ENCODE data around the gene ARHGEF10L. TPM values are rescaled to one million over a fixed set of nuclear protein-coding genes. Genes with fewer than 3 reads are reported as not detected.

Gene ARHGEF10L
- total RNA-seq, 1 experiment from 2014 or later = 21.6 TPM

DNA sequence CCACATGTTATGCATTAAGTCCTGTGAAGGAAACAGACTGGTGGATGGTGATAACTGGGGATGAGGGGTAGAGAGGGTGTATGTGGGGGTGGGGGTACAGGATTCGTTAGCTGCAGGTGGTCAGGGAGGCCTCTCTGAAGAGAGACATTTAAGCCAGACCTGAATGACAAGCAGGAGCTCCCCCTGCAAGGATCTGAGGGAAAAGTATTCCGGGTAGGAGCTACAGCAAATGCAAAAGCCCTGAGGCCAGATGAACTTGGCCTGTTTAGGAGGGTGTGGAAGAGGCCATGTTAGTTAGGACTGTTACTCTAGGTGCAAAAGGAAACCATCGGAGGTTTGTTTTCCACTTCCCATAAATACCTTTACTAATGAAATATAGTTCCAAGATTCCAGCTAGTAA is 9.9 kb downstream of the ARHGEF10L start:
- no peaks in the 10 kb centered on the region for H4K20me1 ChIP-seq (ENCODE audit: insufficient read depth)
- H3K4me3 ChIP-seq = no peak overlapping the region
- POLR2A ChIA-PET (ENCODE audit: unreplicated experiment) = no interaction called here
- H3K36me3 ChIP-seq (ENCODE audit: low read depth) = no peaks in the 10 kb centered on the region
- H3K4me2 ChIP-seq = no peak overlapping the region
- no peak overlapping the region for H2AFZ ChIP-seq
- no TSS peak for BruUV-seq (replicated peaks)
- DNase-seq = no peak
- H3K79me2 ChIP-seq (ENCODE audit: low read depth) = peaks cover 53% of the 10 kb centered on the region
- no peak for TF ChIP-seq EZH2 (IDR thresholded peaks at IDR 0.05; ENCODE audit: low read depth)
- TF ChIP-seq, protein P1, sequence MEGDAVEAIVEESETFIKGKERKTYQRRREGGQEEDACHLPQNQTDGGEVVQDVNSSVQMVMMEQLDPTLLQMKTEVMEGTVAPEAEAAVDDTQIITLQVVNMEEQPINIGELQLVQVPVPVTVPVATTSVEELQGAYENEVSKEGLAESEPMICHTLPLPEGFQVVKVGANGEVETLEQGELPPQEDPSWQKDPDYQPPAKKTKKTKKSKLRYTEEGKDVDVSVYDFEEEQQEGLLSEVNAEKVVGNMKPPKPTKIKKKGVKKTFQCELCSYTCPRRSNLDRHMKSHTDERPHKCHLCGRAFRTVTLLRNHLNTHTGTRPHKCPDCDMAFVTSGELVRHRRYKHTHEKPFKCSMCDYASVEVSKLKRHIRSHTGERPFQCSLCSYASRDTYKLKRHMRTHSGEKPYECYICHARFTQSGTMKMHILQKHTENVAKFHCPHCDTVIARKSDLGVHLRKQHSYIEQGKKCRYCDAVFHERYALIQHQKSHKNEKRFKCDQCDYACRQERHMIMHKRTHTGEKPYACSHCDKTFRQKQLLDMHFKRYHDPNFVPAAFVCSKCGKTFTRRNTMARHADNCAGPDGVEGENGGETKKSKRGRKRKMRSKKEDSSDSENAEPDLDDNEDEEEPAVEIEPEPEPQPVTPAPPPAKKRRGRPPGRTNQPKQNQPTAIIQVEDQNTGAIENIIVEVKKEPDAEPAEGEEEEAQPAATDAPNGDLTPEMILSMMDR (conservative IDR thresholded peaks at IDR 0.05) = no peak
- peaks cover 70% of the 10 kb centered on the region for H3K4me1 ChIP-seq (replicated peaks; ENCODE audit: insufficient read depth)
- intact Hi-C loops (cut with micrococcal nuclease; ENCODE audit: unreplicated experiment) = no loop called here
- H3K27ac ChIP-seq = peak overlapping the region; percentile 95; the same call in 1 of the 2 replicates
- peaks cover 52% of the 10 kb centered on the region for H3F3A ChIP-seq (ENCODE audit: insufficient read depth, low read depth)
- H3K9me3 ChIP-seq (ENCODE audit: insufficient read depth, low read depth) = no peaks in the 10 kb centered on the region
- H3K9me2 ChIP-seq (ENCODE audit: insufficient read depth) = no peaks in the 10 kb centered on the region
- CTCF ChIA-PET = no interaction called here
- no peaks in the 10 kb centered on the region for H3K27me3 ChIP-seq (ENCODE audit: insufficient read depth, low read depth)

DNA sequence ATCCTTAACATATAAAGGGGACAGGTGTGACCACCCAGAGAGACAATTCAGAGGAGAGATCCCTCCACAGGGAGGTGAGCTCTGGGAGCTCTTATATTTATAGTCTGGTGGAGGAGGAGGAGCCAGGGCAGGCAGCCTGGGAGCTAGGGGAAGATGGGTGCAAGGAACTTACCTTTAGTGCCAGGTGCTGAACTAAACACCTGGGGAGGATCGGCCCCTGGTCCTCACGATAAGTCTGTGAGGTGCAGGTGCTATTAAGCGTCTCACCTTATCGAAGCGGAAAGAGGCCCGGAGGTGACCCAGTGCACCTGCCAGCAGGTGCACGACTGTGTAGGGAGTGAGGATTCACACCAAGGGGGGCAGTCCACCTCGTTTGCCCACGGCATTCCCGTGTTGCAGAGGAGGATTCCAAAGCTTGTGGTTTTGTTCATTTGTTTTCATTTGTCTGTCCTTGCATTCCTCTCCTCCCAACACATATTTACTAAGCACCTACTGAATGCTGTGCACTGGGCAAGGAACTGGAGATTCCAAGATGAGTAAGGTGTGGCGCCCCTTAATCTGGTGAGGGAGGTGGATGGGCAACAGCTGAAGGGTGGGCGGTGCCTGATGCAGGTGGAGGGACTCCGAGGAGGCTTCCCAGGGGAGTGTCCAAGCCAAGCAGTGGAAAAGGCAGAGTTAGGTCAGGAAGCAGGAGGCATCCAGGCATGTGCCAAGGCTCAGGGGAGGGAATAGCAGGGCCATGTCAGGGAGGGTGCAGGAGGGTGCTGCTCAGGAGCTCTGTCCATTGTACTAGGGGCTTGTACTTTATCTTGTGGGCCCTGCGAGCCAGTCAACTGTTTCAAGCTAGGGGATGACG is 11.5 kb downstream of the ARHGEF10L start:
- no peak overlapping the region for H2AFZ ChIP-seq
- CTCF ChIA-PET = no interaction called here

DNA sequence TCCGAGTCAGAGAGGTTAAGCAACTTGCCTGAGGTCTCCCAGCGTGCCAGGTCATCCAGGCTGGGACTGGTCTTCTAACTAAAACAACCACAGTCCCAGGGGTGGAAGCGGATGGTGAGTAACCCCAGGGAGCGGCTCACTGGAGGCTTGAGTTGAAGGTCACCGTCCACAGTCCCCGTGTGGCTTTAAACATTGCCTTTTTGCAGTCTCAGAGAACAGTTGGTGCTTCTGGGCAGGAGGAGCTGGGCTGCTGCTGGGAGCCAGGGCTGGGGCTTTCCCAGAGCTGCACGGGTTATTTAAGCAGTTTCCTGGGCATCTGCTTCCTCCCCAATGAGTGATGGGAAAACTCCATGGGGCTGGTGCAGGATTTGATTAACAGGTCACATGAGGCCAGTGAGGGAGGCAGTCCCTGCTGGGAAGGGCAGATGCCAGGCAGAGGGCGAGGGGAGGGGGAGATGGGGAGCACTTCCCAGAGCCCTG is 12.3 kb downstream of the ARHGEF10L start:
- Histone ChIP-seq H3F3A (ENCODE audit: insufficient read depth, low read depth) (peaks cover 49% of the 10 kb centered on the region), H3K27ac (peak overlapping the region; percentile 95), H3K36me3 (ENCODE audit: low read depth) (no peaks in the 10 kb centered on the region), H3K9me2 (ENCODE audit: insufficient read depth) (no peaks in the 10 kb centered on the region), H3K4me3 (no peak overlapping the region; the same call in 1 of the 2 replicates), H3K4me1 (replicated peaks; ENCODE audit: insufficient read depth) (peaks cover 56% of the 10 kb centered on the region), H3K79me2 (ENCODE audit: low read depth) (peaks cover 58% of the 10 kb centered on the region), H4K20me1 (ENCODE audit: insufficient read depth) (no peaks in the 10 kb centered on the region), H3K27me3 (ENCODE audit: insufficient read depth, low read depth) (no peaks in the 10 kb centered on the region), H2AFZ (no peak overlapping the region), H3K9me3 (ENCODE audit: insufficient read depth, low read depth) (no peaks in the 10 kb centered on the region), H3K4me2 (peak overlapping the region; percentile 71)
- ChIA-PET POLR2A (ENCODE audit: unreplicated experiment) (no interaction called here), CTCF (no interaction called here)
- no TSS peak for BruUV-seq (replicated peaks)
- intact Hi-C loops (cut with micrococcal nuclease; ENCODE audit: unreplicated experiment) = loop anchor here (5.0 kb wide), 2 partner anchors 36 to 56 kb away; no protein-coding TSS in a partner anchor
- DNase-seq = peak in 1 of 2 experiments; percentile 63
- TF ChIP-seq, protein P1 (conservative IDR thresholded peaks at IDR 0.05) = no peak
- TF ChIP-seq EZH2 (IDR thresholded peaks at IDR 0.05; ENCODE audit: low read depth) = no peak

More for the DNA sequence above, 11.5 kb downstream of the ARHGEF10L start:
- Histone ChIP-seq H3K27me3 (ENCODE audit: insufficient read depth, low read depth) (no peaks in the 10 kb centered on the region), H3K4me2 (peak overlapping the region; percentile 71), H3K36me3 (ENCODE audit: low read depth) (no peaks in the 10 kb centered on the region), H3F3A (ENCODE audit: insufficient read depth, low read depth) (peaks cover 49% of the 10 kb centered on the region), H3K4me3 (no peak overlapping the region; the same call in 1 of the 2 replicates), H3K27ac (peak overlapping the region; percentile 95), H3K4me1 (replicated peaks; ENCODE audit: insufficient read depth) (peaks cover 62% of the 10 kb centered on the region), H3K9me2 (ENCODE audit: insufficient read depth) (no peaks in the 10 kb centered on the region), H3K79me2 (ENCODE audit: low read depth) (peaks cover 61% of the 10 kb centered on the region), H4K20me1 (ENCODE audit: insufficient read depth) (no peaks in the 10 kb centered on the region), H3K9me3 (ENCODE audit: insufficient read depth, low read depth) (no peaks in the 10 kb centered on the region)
- TF ChIP-seq EZH2 (IDR thresholded peaks at IDR 0.05; ENCODE audit: low read depth) = no peak
- TF ChIP-seq, protein P1 (conservative IDR thresholded peaks at IDR 0.05) = no peak
- POLR2A ChIA-PET (ENCODE audit: unreplicated experiment) = no interaction called here
- BruUV-seq (replicated peaks) = no TSS peak
- peak; percentile 76 to 93 for DNase-seq
- intact Hi-C loops (cut with micrococcal nuclease; ENCODE audit: unreplicated experiment) = loop anchor here (5.0 kb wide), 2 partner anchors 36 to 56 kb away; no protein-coding TSS in a partner anchor
